Measurements from ENCODE around the gene CC2D1A.
"Not testable (repeated sequence)": the region's sequence is repeated elsewhere in the genome, so short reads cannot be mapped to it uniquely, and the experiment has no call there.

The CC2D1A gene

GRCh38 chr19:13963603-13964105 lies 57.7 kb downstream of the CC2D1A start:
- no peak for DNase-seq

- no peak for DNase-seq
Observed at GRCh38 chr19:13964776-13965175, 58.8 kb downstream of the CC2D1A start.

- no peak for DNase-seq
Observed at GRCh38 chr19:13965377-13965896, 59.4 kb downstream of the CC2D1A start.

- DNase-seq = no peak
Observed at GRCh38 chr19:13965926-13966683, 60.1 kb downstream of the CC2D1A start.

- no peak for DNase-seq
Observed at GRCh38 chr19:13966684-13967128, 60.7 kb downstream of the CC2D1A start.

- DNase-seq = not testable (repeated sequence)
Observed at GRCh38 chr19:13967206-13967605, 61.2 kb downstream of the CC2D1A start.

- DNase-seq = no peak
Observed at GRCh38 chr19:13968383-13968935, 62.5 kb downstream of the CC2D1A start.

GRCh38 chr19:13968999-13969398 lies 63.0 kb downstream of the CC2D1A start:
- no peak for DNase-seq

- DNase-seq = no peak
Observed at GRCh38 chr19:13969897-13970296, 63.9 kb downstream of the CC2D1A start.

GRCh38 chr19:13971868-13972267 lies 65.9 kb downstream of the CC2D1A start:
- DNase-seq = not testable (repeated sequence)

- no peak for DNase-seq
Observed at GRCh38 chr19:13972368-13973155, 66.6 kb downstream of the CC2D1A start.

GRCh38 chr19:13973479-13973878 lies 67.5 kb downstream of the CC2D1A start:
- not testable (repeated sequence) for DNase-seq

GRCh38 chr19:13974073-13974472 lies 68.1 kb downstream of the CC2D1A start:
- no peak for DNase-seq

GRCh38 chr19:13975870-13976269 lies 69.9 kb downstream of the CC2D1A start:
- no peak for DNase-seq

- DNase-seq = no peak
Observed at GRCh38 chr19:13976446-13976845, 70.4 kb downstream of the CC2D1A start.

- no peak for DNase-seq
Observed at GRCh38 chr19:13977803-13978202, 71.8 kb downstream of the CC2D1A start.

- no peak for DNase-seq
Observed at GRCh38 chr19:13978351-13979243, 72.6 kb downstream of the CC2D1A start.

GRCh38 chr19:13979244-13979615 lies 73.2 kb downstream of the CC2D1A start:
- no peak for DNase-seq

- no peak for DNase-seq
Observed at GRCh38 chr19:13979686-13980085, 73.7 kb downstream of the CC2D1A start.

GRCh38 chr19:13980340-13980739 lies 74.3 kb downstream of the CC2D1A start:
- DNase-seq = no peak
